DOHH2 (cell line): ENCODE results near the gene DHX29.

Experiments
- EZH2phosphoT487 ChIP-seq: fragments of 200-600 bp; sonication (generic); IDR thresholded peaks from 2 replicates; pipeline ENCODE4 v1.6.1; 2017; ENCODE audit warnings: borderline replicate concordance, mild to moderate bottlenecking, antibody characterized with exemption, low read length, moderate library complexity, mixed read lengths
- TF ChIP-seq, protein P1 (sequence below): fragments of 200-600 bp; sonication (generic); IDR thresholded peaks from one replicate; pipeline ENCODE4 v1.5.1; 2014; ENCODE audit warnings: antibody characterized with exemption, mild to moderate bottlenecking, low read depth, low read length; ENCODE audit not compliant: poor library complexity, severe bottlenecking

DNA sequence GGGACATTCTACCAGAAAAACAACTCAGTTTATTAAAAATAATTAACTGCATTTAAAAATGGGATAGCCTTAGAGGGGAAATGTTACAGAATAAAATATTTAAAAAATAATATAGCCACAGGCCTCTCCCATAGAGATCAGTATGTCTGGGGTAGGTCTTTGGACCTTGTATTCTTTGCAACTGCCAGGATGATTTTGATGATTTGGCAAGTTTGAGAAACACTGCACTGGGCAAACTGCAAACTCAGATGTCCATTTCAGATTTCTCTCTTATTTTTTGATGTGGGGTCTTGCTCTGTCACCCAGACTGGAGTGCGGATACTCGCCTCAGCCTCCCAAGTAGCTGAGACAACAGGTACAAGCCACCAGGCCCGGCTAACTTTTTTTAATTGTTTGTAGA is 49.2 kb downstream of the DHX29 start:
- TF ChIP-seq, protein P1, sequence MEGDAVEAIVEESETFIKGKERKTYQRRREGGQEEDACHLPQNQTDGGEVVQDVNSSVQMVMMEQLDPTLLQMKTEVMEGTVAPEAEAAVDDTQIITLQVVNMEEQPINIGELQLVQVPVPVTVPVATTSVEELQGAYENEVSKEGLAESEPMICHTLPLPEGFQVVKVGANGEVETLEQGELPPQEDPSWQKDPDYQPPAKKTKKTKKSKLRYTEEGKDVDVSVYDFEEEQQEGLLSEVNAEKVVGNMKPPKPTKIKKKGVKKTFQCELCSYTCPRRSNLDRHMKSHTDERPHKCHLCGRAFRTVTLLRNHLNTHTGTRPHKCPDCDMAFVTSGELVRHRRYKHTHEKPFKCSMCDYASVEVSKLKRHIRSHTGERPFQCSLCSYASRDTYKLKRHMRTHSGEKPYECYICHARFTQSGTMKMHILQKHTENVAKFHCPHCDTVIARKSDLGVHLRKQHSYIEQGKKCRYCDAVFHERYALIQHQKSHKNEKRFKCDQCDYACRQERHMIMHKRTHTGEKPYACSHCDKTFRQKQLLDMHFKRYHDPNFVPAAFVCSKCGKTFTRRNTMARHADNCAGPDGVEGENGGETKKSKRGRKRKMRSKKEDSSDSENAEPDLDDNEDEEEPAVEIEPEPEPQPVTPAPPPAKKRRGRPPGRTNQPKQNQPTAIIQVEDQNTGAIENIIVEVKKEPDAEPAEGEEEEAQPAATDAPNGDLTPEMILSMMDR: no peak
- TF ChIP-seq EZH2phosphoT487: no peak
